MCF 10A (cell line): ENCODE results near the gene EFEMP2. TPM values are rescaled to one million over a fixed set of nuclear protein-coding genes. Genes with fewer than 3 reads are reported as not detected.

Source experiments
- BruUV-seq: library from RNA; stranded (reverse); fragments of 400-500 nt; replicated peaks from 2 replicates; lab custom pipeline; 2021; lab: Mats Ljungman, UMichigan
- CTCF ChIA-PET: fragments of 300-600 bp; sonication (Branson Sonifier 250); formaldehyde crosslinking; extraction: SDS; loops from one replicate; lab custom pipeline; 2021; ENCODE audit warnings: antibody characterized with exemption, inconsistent platforms; lab: Yijun Ruan, JAX
- POLR2A ChIA-PET: fragments of 300-600, 350-650 bp; sonication (Branson Sonifier 250); formaldehyde crosslinking; extraction: SDS; loops from one replicate; lab custom pipeline; 2020; ENCODE audit warnings: antibody characterized with exemption, inconsistent platforms; lab: Yijun Ruan, JAX
- DNase-seq: peaks from one replicate; pipeline ENCODE4 v3.0.0-alpha.2; 2018; ENCODE audit not compliant: unreplicated experiment
- H3K27ac Mint-ChIP-seq: one replicate; pipeline ENCODE4 v1.8.0; 2022; ENCODE audit warnings: mild to moderate bottlenecking, low read depth, mixed read lengths; ENCODE audit not compliant: unreplicated experiment
- H3K27me3 Mint-ChIP-seq: one replicate; pipeline ENCODE4 v1.8.0; 2022; ENCODE audit warnings: mixed read lengths; ENCODE audit not compliant: insufficient read depth, unreplicated experiment
- H3K36me3 Mint-ChIP-seq: one replicate; pipeline ENCODE4 v1.8.0; 2022; ENCODE audit warnings: mild to moderate bottlenecking, moderate library complexity, mixed read lengths; ENCODE audit not compliant: insufficient read depth, unreplicated experiment
- H3K4me1 Mint-ChIP-seq: one replicate; pipeline ENCODE4 v1.8.0; 2022; ENCODE audit warnings: mixed read lengths; ENCODE audit not compliant: insufficient read depth, unreplicated experiment
- H3K4me3 Mint-ChIP-seq: one replicate; pipeline ENCODE4 v1.8.0; 2022; ENCODE audit warnings: mild to moderate bottlenecking, moderate library complexity, mixed read lengths; ENCODE audit not compliant: unreplicated experiment
- H3K9me3 Mint-ChIP-seq: one replicate; pipeline ENCODE4 v1.8.0; 2022; ENCODE audit warnings: mixed read lengths; ENCODE audit not compliant: unreplicated experiment
- CTCF ChIP-seq: fragments of 200-600 bp; IDR thresholded peaks from one replicate; pipeline ENCODE4 v1.8.0; 2022; ENCODE audit warnings: antibody characterized with exemption, mild to moderate bottlenecking; ENCODE audit not compliant: unreplicated experiment
- intact Hi-C: fragments of 100-400 bp; cut with micrococcal nuclease; formaldehyde crosslinking; loops from 2 replicates; pipeline ENCODE4 v1.14.1; 2022
- total RNA-seq: library from RNA; stranded (reverse); gene quantifications from 2 replicates; pipeline ENCODE4 v1.2.3, GENCODE V29; 2022

EFEMP2 gene
- total RNA-seq, 1 experiment from 2014 or later = 2.4 TPM

GRCh38 chr11:65886826-65887722 lies 14.5 kb upstream of the EFEMP2 start:
- ChIA-PET POLR2A (interaction anchor here (0.6 to 9.9 kb wide), 16 partner anchors 9 to 175 kb away, joined by 3 to 222 read pairs (median 7); partner anchors contain the start of genes C11orf68, CFL1, EFEMP2 and FOSL1), CTCF (interaction anchor here (0.6 to 9.0 kb wide), 23 partner anchors 8 to 637 kb away, joined by 3 to 203 read pairs (median 6); partner anchors contain the start of genes CATSPER1, CTSW, KAT5 and MUS81)
- H3K4me3 Mint-ChIP-seq = peak overlapping the region; percentile 90
- DNase-seq = no peak
- intact Hi-C loops = no loop called here
- no peak for TF ChIP-seq CTCF
- H3K27me3 Mint-ChIP-seq = no peaks in the 10 kb centered on the region
- H3K36me3 Mint-ChIP-seq = peaks cover 54% of the 10 kb centered on the region
- H3K9me3 Mint-ChIP-seq = no peaks in the 10 kb centered on the region
- peak overlapping the region; percentile 90 for H3K27ac Mint-ChIP-seq
- H3K4me1 Mint-ChIP-seq = peaks cover 19% of the 10 kb centered on the region
- BruUV-seq = no TSS peak

GRCh38 chr11:65885808-65886536 lies 13.4 kb upstream of the EFEMP2 start:
- H3K4me3 Mint-ChIP-seq = no peak overlapping the region
- peaks cover 43% of the 10 kb centered on the region for H3K36me3 Mint-ChIP-seq
- BruUV-seq = TSS peak; percentile 1
- no peak overlapping the region for H3K27ac Mint-ChIP-seq
- POLR2A ChIA-PET = interaction anchor here (0.9 to 9.9 kb wide), 7 partner anchors 13 to 173 kb away, joined by 3 to 222 read pairs (median 5); partner anchors contain the start of genes C11orf68, CFL1, FOSL1 and MUS81
- CTCF ChIA-PET = interaction anchor here (0.6 to 9.0 kb wide), 27 partner anchors 11 to 457 kb away, joined by 3 to 203 read pairs (median 7); partner anchors contain the start of genes KAT5 and MUS81
- peaks cover 18% of the 10 kb centered on the region for H3K4me1 Mint-ChIP-seq
- intact Hi-C loops = no loop called here
- H3K9me3 Mint-ChIP-seq = no peaks in the 10 kb centered on the region
- no peak for TF ChIP-seq CTCF
- DNase-seq = no peak
- no peaks in the 10 kb centered on the region for H3K27me3 Mint-ChIP-seq

GRCh38 chr11:65885231-65885630 lies 12.6 kb upstream of the EFEMP2 start:
- ChIA-PET CTCF (interaction anchor here (0.5 to 9.0 kb wide), 41 partner anchors 7 to 1017 kb away, joined by 3 to 203 read pairs (median 4); partner anchors contain the start of genes KAT5, MUS81 and SART1), POLR2A (interaction anchor here (1.0 to 9.9 kb wide), 6 partner anchors 11 to 103 kb away, joined by 3 to 181 read pairs (median 6); partner anchors contain the start of genes C11orf68, CFL1 and MUS81)
- intact Hi-C loops = no loop called here
- no TSS peak for BruUV-seq
- peaks cover 17% of the 10 kb centered on the region for H3K4me1 Mint-ChIP-seq
- no peaks in the 10 kb centered on the region for H3K9me3 Mint-ChIP-seq
- H3K27ac Mint-ChIP-seq = no peak overlapping the region
- no peak for DNase-seq
- peaks cover 36% of the 10 kb centered on the region for H3K36me3 Mint-ChIP-seq
- H3K27me3 Mint-ChIP-seq = no peaks in the 10 kb centered on the region
- TF ChIP-seq CTCF = no peak
- no peak overlapping the region for H3K4me3 Mint-ChIP-seq
